Gastrocnemius medialis (tissue), 4 donors: Measurements from ENCODE around the gene UQCC2. TPM values are rescaled to one million over a fixed set of nuclear protein-coding genes. Genes with fewer than 3 reads are reported as not detected.

Experiments used
- ATAC-seq, 2 donors: fragments of 150-250 bp; one replicate each; pipeline ENCODE4 v1.9.1; 2016
- DNase-seq, 2 donors: peaks; one replicate each; pipeline ENCODE4 v3.0.0-alpha.2; 2019
- H3K27ac ChIP-seq, 4 donors: fragments of 200-600 bp; sonication (generic); 1 replicate in 1 of 4; 2 replicates in 3 of 4; pipeline ENCODE4 v1.5.1; 2016 to 2018; ENCODE audit warnings: mild to moderate bottlenecking in 2 of 4, moderate library complexity in 1 of 4
- H3K27me3 ChIP-seq, 3 donors: fragments of 200-600 bp; sonication (generic) in 2 of 3; 1 replicate in 1 of 3; 2 replicates in 2 of 3; pipeline versions ENCODE4 v1.5.1 to v1.6.0; 2016 to 2019; ENCODE audit warnings: mild to moderate bottlenecking in 1 of 3, moderate library complexity in 1 of 3
- H3K36me3 ChIP-seq, 2 donors: fragments of 200-600 bp; sonication (generic) in 1 of 2; one replicate each; pipeline ENCODE4 v1.5.1; 2017 to 2018
- H3K4me1 ChIP-seq, 2 donors: fragments of 200-600 bp; sonication (generic) in 1 of 2; one replicate each; pipeline ENCODE4 v1.5.1; 2016 to 2017; ENCODE audit warnings: mild to moderate bottlenecking in 2 of 2
- H3K4me3 ChIP-seq, 4 donors: fragments of 200-600 bp; sonication (generic) in 3 of 4; 1 replicate in 1 of 4; 2 replicates in 3 of 4; pipeline ENCODE4 v1.5.1; 2016 to 2019; ENCODE audit warnings: mild to moderate bottlenecking in 2 of 4
- H3K9me3 ChIP-seq, 3 donors: fragments of 200-600 bp; sonication (generic) in 2 of 3; 1 replicate in 1 of 3; 2 replicates in 2 of 3; pipeline ENCODE4 v1.5.1; 2016 to 2019
- CTCF ChIP-seq, 5 experiments: fragments of 450-650 bp in 3 of 5; fragments of 200-600 bp in 2 of 5; sonication (generic) in 2 of 5; IDR thresholded peaks in 4 of 5; conservative IDR thresholded peaks in 1 of 5; 1 replicate in 4 of 5; 2 replicates in 1 of 5; pipeline ENCODE4 v1.5.1; 2016 to 2019; ENCODE audit warnings: antibody characterized with exemption in 5 of 5, mild to moderate bottlenecking in 3 of 5, moderate library complexity in 3 of 5
- POLR2A ChIP-seq, 2 donors: fragments of 450-650 bp; IDR thresholded peaks; one replicate each; pipeline ENCODE4 v1.6.1; 2017; ENCODE audit warnings: antibody characterized with exemption in 2 of 2, mild to moderate bottlenecking in 2 of 2, moderate library complexity in 2 of 2
- in situ Hi-C, 4 donors: fragments of 200-750 bp; cut with MboI; loops; one replicate each; pipeline versions ENCODE4 v1.15.0 to v1.8.0; 2017; ENCODE audit warnings: low sequenced_read_pairs in 4 of 4
- intact Hi-C: fragments of 100-400 bp; cut with DNase I; formaldehyde crosslinking; loops from one replicate; pipeline ENCODE4 v1.15.1; 2023; ENCODE audit warnings: low total_unique reads
- total RNA-seq, 4 donors: library from RNA; depleted of rRNA; stranded (reverse); fragments of >200 nt; gene quantifications; one replicate each; pipeline versions ENCODE4 v1.1.0 to v1.2.3, GENCODE V29; 2016

UQCC2 gene
- total RNA-seq, 4 donors from 2014 or later: 50.7 to 101 (median 63.5) TPM

DNA sequence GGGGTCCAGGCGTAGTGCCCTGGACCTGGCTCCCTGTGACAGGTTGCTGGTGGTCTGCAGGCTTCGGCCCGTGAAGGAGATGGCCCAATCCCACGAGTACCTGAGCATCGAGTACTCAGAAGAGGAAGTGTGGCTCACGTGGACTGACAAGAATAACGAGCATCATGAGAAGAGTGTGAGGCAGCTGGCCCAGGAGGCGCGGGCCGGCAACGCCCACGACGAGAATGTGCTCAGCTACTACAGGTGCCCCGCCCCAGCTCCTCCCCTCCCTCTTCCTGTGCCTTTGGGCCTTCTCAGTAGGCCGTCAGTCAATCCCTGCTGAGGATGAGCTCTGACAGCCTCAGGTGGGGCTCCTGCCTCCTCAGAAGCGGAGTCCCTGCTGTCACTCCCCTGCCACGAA is 42.6 kb downstream of the UQCC2 start:
- TF ChIP-seq POLR2A (IDR thresholded peaks at IDR 0.05) (no peak), CTCF (IDR thresholded peaks at IDR 0.05 in 4 of 5, conservative IDR thresholded peaks at IDR 0.05 in 1 of 5) (no peak)
- H3K27ac ChIP-seq: no peak overlapping the region
- ATAC-seq (no peak), DNase-seq (no peak)
- H3K4me1 ChIP-seq: peaks cover 0 to 14% of the 10 kb centered on the region in 2 donors
- in situ Hi-C loops: no loop called here
- H3K9me3 ChIP-seq: no peaks in the 10 kb centered on the region
- no peak overlapping the region for H3K4me3 ChIP-seq
- intact Hi-C loops: no loop called here
- no peaks in the 10 kb centered on the region for H3K27me3 ChIP-seq
- H3K36me3 ChIP-seq: no peaks in the 10 kb centered on the region

GRCh38 chr6:33668328-33668727 is 43.2 kb downstream of the UQCC2 start:
- no peak overlapping the region for H3K4me3 ChIP-seq
- no peaks in the 10 kb centered on the region for H3K9me3 ChIP-seq
- no peak overlapping the region for H3K27ac ChIP-seq
- no peaks in the 10 kb centered on the region for H3K27me3 ChIP-seq
- TF ChIP-seq POLR2A (IDR thresholded peaks at IDR 0.05): no peak
- TF ChIP-seq CTCF (IDR thresholded peaks at IDR 0.05 in 4 of 5, conservative IDR thresholded peaks at IDR 0.05 in 1 of 5): no peak
- no peaks in the 10 kb centered on the region for H3K36me3 ChIP-seq
- peaks cover 0 to 19% of the 10 kb centered on the region in 2 donors for H3K4me1 ChIP-seq
- in situ Hi-C loops: no loop called here
- DNase-seq (no peak), ATAC-seq (no peak)
- intact Hi-C loops: no loop called here

DNA sequence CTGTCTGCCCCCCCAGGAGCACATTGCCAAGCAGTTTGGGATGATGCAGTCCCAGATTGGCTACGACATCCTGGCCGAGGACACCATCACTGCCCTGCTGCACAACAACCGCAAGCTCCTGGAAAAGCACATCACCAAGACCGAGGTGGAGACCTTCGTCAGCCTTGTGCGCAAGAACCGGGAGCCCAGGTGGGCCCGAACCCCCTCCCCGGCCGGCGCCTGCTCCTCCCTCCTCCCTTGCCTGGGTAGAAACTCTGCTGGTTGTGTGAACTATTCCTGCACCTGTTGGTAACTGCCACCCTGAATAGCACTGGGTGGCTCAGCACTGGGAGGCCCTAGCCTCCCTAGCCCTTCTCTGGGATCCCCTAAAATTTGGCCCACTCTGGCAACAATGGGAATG is 43.7 kb downstream of the UQCC2 start:
- H3K4me3 ChIP-seq: no peak overlapping the region
- no peaks in the 10 kb centered on the region for H3K36me3 ChIP-seq
- intact Hi-C loops: no loop called here
- H3K9me3 ChIP-seq: no peaks in the 10 kb centered on the region
- H3K27me3 ChIP-seq: no peaks in the 10 kb centered on the region
- TF ChIP-seq POLR2A (IDR thresholded peaks at IDR 0.05): no peak
- TF ChIP-seq CTCF (IDR thresholded peaks at IDR 0.05 in 4 of 5, conservative IDR thresholded peaks at IDR 0.05 in 1 of 5): no peak
- ATAC-seq (no peak), DNase-seq (no peak)
- H3K4me1 ChIP-seq: peaks cover 0 to 15% of the 10 kb centered on the region in 2 donors
- in situ Hi-C loops: no loop called here
- H3K27ac ChIP-seq: no peak overlapping the region

DNA sequence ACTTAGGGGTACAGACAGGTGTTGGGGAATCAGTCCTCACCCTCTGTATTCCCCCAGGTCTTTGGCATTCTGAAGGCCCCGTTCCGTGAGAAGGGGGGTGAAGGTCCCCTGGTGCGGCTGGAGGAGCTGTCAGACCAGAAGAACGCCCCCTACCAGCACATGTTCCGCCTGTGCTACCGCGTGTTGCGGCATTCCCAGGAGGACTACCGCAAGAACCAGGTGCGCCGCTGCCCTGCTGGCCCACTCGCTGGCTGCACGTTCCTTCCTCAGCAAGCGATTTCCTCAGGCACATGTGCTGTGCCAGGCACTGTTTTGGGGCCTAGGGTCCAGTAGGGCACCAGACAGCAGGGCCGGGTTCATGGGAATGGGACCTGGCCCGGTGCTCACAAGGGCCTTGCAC is 44.4 kb downstream of the UQCC2 start:
- intact Hi-C loops (no loop called here), in situ Hi-C loops (no loop called here)
- no peak overlapping the region for H3K27ac ChIP-seq
- DNase-seq: no peak
- TF ChIP-seq POLR2A (IDR thresholded peaks at IDR 0.05) (no peak), CTCF (IDR thresholded peaks at IDR 0.05 in 4 of 5, conservative IDR thresholded peaks at IDR 0.05 in 1 of 5) (no peak)
- no peak overlapping the region for H3K4me3 ChIP-seq
- no peaks in the 10 kb centered on the region for H3K27me3 ChIP-seq
- no peaks in the 10 kb centered on the region for H3K9me3 ChIP-seq
- H3K36me3 ChIP-seq: no peaks in the 10 kb centered on the region
- ATAC-seq: no peak
- H3K4me1 ChIP-seq: peaks cover 0 to 15% of the 10 kb centered on the region in 2 donors

DNA sequence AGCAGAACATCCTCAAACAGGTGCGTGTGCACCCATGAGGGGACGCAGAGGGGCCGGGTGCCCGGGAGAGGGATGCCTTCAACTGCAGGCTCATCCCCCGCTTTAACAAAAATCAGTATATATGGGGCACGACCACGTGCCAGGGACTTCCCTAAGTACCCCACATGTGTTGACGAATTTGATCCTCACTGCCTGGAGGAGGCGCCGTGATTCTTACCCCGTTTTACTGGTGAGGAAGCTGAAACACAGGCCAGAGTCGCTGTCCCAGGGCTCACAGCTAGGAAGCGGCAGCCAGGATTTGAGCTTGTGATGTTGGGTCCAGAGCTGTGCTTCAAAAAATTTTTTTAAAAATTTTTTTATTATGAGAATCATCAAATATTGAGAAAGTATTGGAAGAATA is 45.5 kb downstream of the UQCC2 start:
- H3K27me3 ChIP-seq: no peaks in the 10 kb centered on the region
- H3K4me3 ChIP-seq: no peak overlapping the region
- H3K36me3 ChIP-seq: no peaks in the 10 kb centered on the region
- TF ChIP-seq CTCF (IDR thresholded peaks at IDR 0.05 in 4 of 5, conservative IDR thresholded peaks at IDR 0.05 in 1 of 5) (no peak), POLR2A (IDR thresholded peaks at IDR 0.05) (no peak)
- no peaks in the 10 kb centered on the region for H3K9me3 ChIP-seq
- H3K27ac ChIP-seq: no peak overlapping the region
- DNase-seq (no peak), ATAC-seq (no peak)
- in situ Hi-C loops (no loop called here), intact Hi-C loops (no loop called here)
- peaks cover 0 to 15% of the 10 kb centered on the region in 2 donors for H3K4me1 ChIP-seq
